Measurements from ENCODE around the gene SSPN. TPM values are rescaled to one million over a fixed set of nuclear protein-coding genes. Genes with fewer than 3 reads are reported as not detected.

Gene SSPN
- total RNA-seq, 1 experiment from 2014 or later = 11.9 TPM

DNA sequence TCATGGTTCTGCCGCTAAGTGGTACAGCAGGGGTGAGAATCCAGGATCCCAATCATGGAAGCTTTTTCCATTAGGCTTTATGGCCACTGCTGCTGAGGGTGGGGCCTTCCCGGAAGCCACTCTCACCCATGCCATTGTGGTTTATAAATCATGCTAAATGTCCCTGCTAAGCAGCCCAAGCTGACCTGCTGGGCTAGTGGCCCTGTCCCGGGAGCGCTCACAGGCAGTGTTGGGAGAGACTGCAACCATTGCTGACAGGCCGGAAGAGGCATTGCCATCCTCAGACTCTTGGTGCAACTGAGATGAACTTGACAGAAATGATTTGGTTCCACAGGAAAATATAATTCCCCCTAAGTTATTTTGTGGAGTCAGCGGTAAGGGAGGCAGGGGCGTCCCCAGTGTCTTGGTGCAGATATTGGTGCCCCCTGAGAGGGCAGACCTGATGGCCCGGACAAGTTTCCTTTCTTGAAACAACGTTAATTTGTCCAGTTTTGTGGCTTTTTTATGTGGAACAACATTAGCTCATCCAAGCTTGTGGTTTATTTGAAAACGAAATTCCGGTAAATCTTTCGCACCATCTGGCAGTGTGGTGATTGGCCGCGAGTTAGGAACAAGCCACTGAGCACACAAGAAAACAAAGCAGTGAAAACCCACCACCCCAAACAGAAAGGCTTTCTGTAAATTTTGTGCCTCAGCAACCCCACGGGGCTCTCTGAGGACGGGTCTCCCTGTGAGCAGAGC lies 82.3 kb downstream of the SSPN start:
- H4K20me1 ChIP-seq (ENCODE audit: low read length) = no peaks in the 10 kb centered on the region
- intact Hi-C loops (cut with micrococcal nuclease) = loop anchor here (10.0 kb wide), 1 partner anchor 357 kb away; no protein-coding TSS in a partner anchor
- H3K4me2 ChIP-seq (ENCODE audit: low read length) = no peak overlapping the region
- ATAC-seq (no peak), DNase-seq (no peak)
- no peaks in the 10 kb centered on the region for H3K27me3 ChIP-seq (ENCODE audit: low read length)
- TF ChIP-seq CTCF (conservative IDR thresholded peaks at IDR 0.05; ENCODE audit: low read depth, low read length) = no peak
- TF ChIP-seq EZH2 (IDR thresholded peaks at IDR 0.05; ENCODE audit: low read length, unreplicated experiment) = no peak
- H2AFZ ChIP-seq (ENCODE audit: low read length) = no peak overlapping the region
- H3K9ac ChIP-seq (ENCODE audit: low read length) = no peak overlapping the region
- H3K9me3 ChIP-seq (ENCODE audit: low read length) = no peaks in the 10 kb centered on the region
- CTCF ChIA-PET = no interaction called here
- H3K9me2 ChIP-seq (replicated peaks; ENCODE audit: low read length) = no peaks in the 10 kb centered on the region
- no peaks in the 10 kb centered on the region for H3K79me2 ChIP-seq (ENCODE audit: low read length)
- no TSS peak for BruUV-seq (replicated peaks)
- peaks cover 11% of the 10 kb centered on the region for H3F3A ChIP-seq (ENCODE audit: low read length, unreplicated experiment)
- H3K4me1 ChIP-seq (ENCODE audit: insufficient read depth, low read length) = peaks cover 40% of the 10 kb centered on the region
- POLR2A ChIA-PET (ENCODE audit: unreplicated experiment) = no interaction called here
- H3K27ac ChIP-seq (ENCODE audit: low read length) = no peak overlapping the region
- no peaks in the 10 kb centered on the region for H3K36me3 ChIP-seq (ENCODE audit: low read depth, low read length)
- H3K4me3 ChIP-seq (ENCODE audit: low read length) = no peak overlapping the region

- H3K27ac ChIP-seq (ENCODE audit: low read length) = no peak overlapping the region
- H3K9ac ChIP-seq (ENCODE audit: low read length) = no peak overlapping the region
- H4K20me1 ChIP-seq (ENCODE audit: low read length) = no peaks in the 10 kb centered on the region
- BruUV-seq (replicated peaks) = no TSS peak
- no peak overlapping the region for H3K4me2 ChIP-seq (ENCODE audit: low read length)
- H3F3A ChIP-seq (ENCODE audit: low read length, unreplicated experiment) = peaks cover 11% of the 10 kb centered on the region
- ChIA-PET POLR2A (ENCODE audit: unreplicated experiment) (no interaction called here), CTCF (no interaction called here)
- no peak overlapping the region for H3K4me3 ChIP-seq (ENCODE audit: low read length)
- intact Hi-C loops (cut with micrococcal nuclease) = loop anchor here (10.0 kb wide), 1 partner anchor 357 kb away; no protein-coding TSS in a partner anchor
- no peak for ATAC-seq
- no peaks in the 10 kb centered on the region for H3K27me3 ChIP-seq (ENCODE audit: low read length)
- H2AFZ ChIP-seq (ENCODE audit: low read length) = no peak overlapping the region
- H3K79me2 ChIP-seq (ENCODE audit: low read length) = no peaks in the 10 kb centered on the region
- H3K9me3 ChIP-seq (ENCODE audit: low read length) = no peaks in the 10 kb centered on the region
- H3K36me3 ChIP-seq (ENCODE audit: low read depth, low read length) = no peaks in the 10 kb centered on the region
- no peak for TF ChIP-seq EZH2phosphoT487 (IDR thresholded peaks at IDR 0.05; ENCODE audit: borderline replicate concordance, low read length)
- no peak for TF ChIP-seq CTCF (conservative IDR thresholded peaks at IDR 0.05; ENCODE audit: low read depth, low read length)
- TF ChIP-seq EZH2 (IDR thresholded peaks at IDR 0.05; ENCODE audit: low read length, unreplicated experiment) = no peak
- DNase-seq = no peak
- no peaks in the 10 kb centered on the region for H3K9me2 ChIP-seq (replicated peaks; ENCODE audit: low read length)
- peaks cover 34% of the 10 kb centered on the region for H3K4me1 ChIP-seq (ENCODE audit: insufficient read depth, low read length)
Observed at GRCh38 chr12:26278266-26278665, 82.9 kb downstream of the SSPN start.

GRCh38 chr12:26278666-26279065 lies 83.3 kb downstream of the SSPN start:
- no peak for TF ChIP-seq EZH2 (IDR thresholded peaks at IDR 0.05; ENCODE audit: low read length, unreplicated experiment)
- no peak for TF ChIP-seq EZH2phosphoT487 (IDR thresholded peaks at IDR 0.05; ENCODE audit: borderline replicate concordance, low read length)
- no peaks in the 10 kb centered on the region for H4K20me1 ChIP-seq (ENCODE audit: low read length)
- H3K9ac ChIP-seq (ENCODE audit: low read length) = no peak overlapping the region
- ChIA-PET CTCF (no interaction called here), POLR2A (ENCODE audit: unreplicated experiment) (interaction anchor here (0.6 kb wide), 1 partner anchor 46 kb away, joined by 6 read pairs; no protein-coding TSS in a partner anchor)
- BruUV-seq (replicated peaks) = no TSS peak
- intact Hi-C loops (cut with micrococcal nuclease) = loop anchor here (10.0 kb wide), 1 partner anchor 356 kb away; no protein-coding TSS in a partner anchor
- no peak overlapping the region for H2AFZ ChIP-seq (ENCODE audit: low read length)
- no peak overlapping the region for H3K4me3 ChIP-seq (ENCODE audit: low read length)
- H3K4me1 ChIP-seq (ENCODE audit: insufficient read depth, low read length) = peaks cover 30% of the 10 kb centered on the region
- H3K36me3 ChIP-seq (ENCODE audit: low read depth, low read length) = no peaks in the 10 kb centered on the region
- peaks cover 10% of the 10 kb centered on the region for H3F3A ChIP-seq (ENCODE audit: low read length, unreplicated experiment)
- no peaks in the 10 kb centered on the region for H3K27me3 ChIP-seq (ENCODE audit: low read length)
- ATAC-seq = no peak
- no peak overlapping the region for H3K4me2 ChIP-seq (ENCODE audit: low read length)
- no peak for DNase-seq
- H3K9me3 ChIP-seq (ENCODE audit: low read length) = no peaks in the 10 kb centered on the region
- no peaks in the 10 kb centered on the region for H3K79me2 ChIP-seq (ENCODE audit: low read length)
- H3K27ac ChIP-seq (ENCODE audit: low read length) = no peak overlapping the region
- no peaks in the 10 kb centered on the region for H3K9me2 ChIP-seq (replicated peaks; ENCODE audit: low read length)
